Inflammatory macrophage treated with lipopolysaccharide for 4 hours (primary cell): ENCODE measurements around the gene HTRA3.
"Not testable (repeated sequence)": the region's sequence is repeated elsewhere in the genome, so short reads cannot be mapped to it uniquely, and the experiment has no call there.

ENCODE experiments used
- DNase-seq: peaks from one replicate; pipeline ENCODE4 v3.0.0-alpha.2; 2020

Gene HTRA3

DNA sequence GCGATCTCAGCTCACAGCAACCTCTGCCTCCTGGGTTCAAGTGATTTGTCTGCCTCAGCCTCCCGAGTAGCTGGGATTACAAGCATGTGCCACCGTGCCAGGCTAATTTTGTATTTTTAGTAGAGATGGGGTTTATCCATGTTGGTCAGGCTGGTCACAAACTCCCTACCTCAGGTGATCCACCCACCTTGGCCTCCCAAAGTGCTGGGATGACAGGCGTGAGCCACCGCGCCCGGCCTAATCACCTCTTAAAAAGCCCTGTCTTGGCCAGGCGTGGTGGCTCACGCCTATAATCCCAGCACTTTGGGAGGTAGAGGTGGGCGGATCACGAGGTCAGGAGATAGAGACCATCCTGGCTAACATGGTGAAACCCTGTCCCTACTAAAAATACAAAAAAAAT, 79.7 kb downstream of the HTRA3 start:
- not testable (repeated sequence) for DNase-seq

DNA sequence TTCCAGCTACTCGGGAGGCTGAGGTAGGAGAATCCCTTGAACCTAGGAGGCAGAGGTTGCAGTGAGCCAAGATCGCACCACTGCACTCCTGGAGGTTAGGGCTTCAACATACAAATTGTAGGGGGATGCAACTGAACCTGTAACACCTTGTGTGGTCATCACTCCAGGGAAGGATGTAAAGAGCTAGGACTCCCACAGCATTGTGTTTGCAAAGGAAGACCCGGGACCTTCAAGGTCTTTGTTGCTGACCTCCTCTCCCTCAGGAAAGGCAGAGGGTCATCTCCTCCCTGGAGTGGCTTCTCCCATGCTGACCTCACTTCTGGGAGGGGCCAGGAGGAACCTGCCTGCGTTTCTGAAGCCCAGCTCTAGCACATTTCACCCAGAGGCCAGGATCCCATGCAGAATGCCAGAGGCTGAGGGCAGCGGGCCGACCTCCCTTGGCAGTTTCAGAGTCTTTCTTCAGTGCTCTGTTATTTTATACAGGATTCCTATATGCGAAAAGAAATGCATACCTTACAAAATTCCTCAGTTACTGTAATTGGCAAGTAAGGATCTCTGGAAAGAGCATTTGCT, 80.2 kb downstream of the HTRA3 start:
- DNase-seq: no peak

DNA sequence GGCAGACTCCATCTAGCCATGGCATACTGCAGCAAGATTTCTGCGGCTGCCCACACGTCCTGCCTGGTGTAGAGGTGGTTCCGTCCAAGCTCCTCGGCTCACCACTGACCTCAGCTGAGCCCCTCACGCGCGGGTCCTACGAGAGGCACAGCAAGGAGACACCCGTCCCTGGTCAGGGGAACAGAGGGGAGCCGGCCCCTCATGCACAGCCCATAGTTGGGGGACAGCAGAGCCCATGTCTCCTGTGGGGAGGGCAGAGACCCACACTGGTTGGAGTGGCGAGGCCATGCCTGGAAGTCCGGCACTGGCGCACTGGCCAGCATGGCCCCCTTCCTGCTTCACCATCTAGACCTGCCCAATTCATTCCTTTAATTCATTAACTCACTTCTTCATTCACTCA, 80.8 kb downstream of the HTRA3 start:
- no peak for DNase-seq

DNA sequence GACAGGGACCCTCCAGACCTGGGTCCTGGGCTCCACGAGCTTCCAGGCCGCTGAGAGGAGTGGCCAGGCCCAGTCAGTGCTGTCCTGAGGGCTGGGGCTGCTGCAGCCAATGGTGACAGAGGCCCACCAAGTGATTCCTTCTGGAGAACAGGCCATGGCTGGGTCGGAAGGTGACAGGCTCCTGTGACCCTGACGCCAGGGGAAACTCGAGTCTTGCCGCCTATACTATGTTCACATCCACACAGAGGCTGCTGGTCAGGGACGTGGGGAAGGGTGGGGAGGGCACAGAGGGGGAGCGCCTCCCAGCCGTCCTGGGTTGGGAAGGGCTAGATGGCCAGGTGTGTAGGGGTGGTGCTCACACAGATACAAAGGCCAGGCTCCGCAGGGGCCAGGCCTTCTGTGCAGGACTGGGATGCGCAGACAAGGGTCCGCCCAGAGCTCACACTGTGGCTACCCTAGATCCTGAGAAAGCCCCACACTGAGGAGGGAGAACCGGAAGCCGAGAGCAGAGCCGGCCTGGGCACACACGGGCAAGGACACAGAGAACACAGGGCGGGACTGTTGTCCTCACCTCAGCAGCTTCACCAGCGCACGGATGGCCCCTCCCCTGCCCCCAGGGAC, 81.4 kb downstream of the HTRA3 start:
- DNase-seq: no peak

DNA sequence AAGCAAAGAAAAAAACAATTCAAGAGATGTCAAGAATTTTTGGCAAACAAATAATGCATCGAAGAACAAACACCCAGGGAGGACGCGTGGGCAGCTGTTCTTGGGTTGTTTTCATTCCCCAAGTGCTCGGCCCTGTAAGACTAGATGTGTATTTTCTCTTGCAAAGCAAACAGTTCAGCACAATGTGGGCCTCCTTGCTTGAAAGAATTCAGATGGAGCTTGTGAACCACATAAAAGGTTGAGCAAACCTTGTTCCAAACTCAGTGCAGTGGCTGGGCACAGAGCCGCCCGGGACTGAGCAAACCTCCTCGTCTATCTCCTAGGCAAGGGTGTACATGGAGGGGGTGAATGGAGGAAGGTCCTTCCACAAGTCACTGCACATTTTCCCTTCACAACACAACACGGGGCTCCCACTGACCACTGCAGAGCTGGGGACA, 82.4 kb downstream of the HTRA3 start:
- DNase-seq: no peak

DNA sequence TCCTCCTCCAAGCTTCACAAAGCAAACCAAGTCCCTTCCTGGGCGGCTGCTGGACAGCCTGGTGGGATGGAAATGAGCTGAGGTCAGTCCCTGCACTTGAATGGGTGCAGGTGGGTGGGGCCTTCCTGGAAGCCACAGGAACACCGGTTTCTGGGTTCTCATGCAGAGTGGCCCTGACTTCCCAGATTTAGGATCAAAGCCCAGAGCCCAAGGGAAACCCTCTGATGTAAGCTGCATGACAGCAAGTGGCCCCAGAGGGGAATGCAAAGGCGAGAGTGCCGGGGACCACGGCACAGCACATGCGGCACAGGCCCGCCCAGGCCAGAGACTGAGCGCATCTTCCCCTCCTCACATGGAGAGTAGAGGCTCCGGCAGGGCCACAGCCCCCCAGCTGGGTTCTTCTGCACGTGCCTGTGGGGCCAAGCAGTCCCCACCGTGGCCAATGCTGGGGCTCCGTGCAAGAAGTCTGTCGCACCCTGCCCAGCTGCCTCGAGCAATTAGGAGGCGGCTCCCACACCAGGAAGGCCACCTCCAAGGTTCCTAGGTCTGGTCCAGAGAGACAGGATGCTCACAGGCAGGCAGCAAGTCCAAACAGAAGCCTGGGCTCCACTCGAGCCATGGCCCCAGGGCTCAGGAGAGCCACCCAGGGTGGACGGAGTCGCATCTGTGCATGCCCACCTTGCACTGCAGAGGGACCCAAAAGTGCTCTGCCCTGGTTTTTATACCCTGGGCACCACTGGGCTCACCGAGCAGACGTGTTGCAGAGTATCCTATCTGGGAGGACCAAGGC, 83.0 kb downstream of the HTRA3 start:
- DNase-seq: no peak

DNA sequence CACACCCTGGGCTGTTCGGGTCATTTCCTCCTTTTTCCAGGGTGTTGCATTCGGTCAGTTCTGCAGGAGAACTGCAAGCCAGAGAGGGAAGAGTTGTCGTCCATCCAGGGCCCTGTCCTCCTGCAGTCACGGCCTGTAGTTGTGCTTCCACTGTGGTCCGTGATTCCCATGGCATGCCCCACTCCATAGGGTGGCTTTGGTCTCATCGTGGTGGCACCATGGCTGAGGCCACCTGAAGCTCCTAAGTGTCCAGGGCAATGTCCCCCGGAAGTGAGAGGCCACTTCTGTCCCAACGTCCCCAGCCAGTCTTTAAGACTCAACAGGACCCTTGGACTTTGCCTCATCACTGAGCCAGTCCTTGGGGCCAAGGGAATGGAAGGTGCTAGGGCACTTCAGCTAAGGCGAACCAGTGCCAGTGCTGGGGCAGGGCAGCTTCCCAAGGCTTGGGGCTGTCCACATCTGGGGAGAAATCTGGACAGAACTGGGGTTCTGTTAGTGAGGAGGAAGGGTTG, 83.7 kb downstream of the HTRA3 start:
- DNase-seq: no peak

DNA sequence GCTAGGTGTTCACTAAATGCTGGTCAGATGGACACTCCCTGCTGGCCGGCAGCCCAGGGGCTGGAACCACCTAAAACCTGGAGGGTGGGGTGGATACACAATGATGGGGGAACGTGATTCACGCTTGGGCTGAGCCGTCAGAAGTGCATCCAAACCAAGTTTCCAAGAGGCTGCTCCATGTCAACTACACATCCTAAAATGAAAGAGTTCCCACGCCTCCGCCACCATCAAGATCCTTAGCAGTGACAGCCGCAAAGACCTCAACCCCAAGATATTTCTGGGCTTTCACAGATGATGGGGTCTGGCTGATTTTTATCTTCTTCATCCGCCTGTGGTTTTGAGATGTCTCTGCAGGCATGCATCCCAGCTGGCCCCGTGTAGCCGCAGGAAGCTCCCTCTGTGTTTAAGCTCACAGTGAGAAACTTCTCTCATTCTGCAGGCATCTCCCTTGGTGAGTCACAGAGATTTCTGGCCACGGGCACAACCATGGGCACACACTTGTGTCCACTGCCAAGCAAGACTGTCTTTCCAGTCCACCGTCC, 84.4 kb downstream of the HTRA3 start:
- DNase-seq: no peak

DNA sequence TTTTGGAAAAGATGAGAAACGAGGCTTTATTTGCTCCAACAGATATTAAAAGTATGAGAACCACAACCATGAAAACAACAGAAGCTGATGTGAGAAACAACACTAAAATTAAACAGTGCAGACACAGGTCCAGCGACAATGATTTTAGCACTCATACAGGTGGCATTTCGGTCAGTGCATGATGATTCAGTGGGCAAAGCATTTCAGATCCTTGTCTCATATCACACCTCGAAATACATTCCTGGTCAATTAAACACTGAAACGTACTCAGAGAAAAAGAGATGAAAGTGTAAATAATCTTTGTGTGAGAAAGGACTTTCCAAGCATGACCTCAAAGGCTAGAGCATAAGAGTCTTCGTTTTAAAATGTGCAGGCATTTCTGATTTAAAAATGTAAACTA, 85.8 kb downstream of the HTRA3 start:
- DNase-seq: no peak

DNA sequence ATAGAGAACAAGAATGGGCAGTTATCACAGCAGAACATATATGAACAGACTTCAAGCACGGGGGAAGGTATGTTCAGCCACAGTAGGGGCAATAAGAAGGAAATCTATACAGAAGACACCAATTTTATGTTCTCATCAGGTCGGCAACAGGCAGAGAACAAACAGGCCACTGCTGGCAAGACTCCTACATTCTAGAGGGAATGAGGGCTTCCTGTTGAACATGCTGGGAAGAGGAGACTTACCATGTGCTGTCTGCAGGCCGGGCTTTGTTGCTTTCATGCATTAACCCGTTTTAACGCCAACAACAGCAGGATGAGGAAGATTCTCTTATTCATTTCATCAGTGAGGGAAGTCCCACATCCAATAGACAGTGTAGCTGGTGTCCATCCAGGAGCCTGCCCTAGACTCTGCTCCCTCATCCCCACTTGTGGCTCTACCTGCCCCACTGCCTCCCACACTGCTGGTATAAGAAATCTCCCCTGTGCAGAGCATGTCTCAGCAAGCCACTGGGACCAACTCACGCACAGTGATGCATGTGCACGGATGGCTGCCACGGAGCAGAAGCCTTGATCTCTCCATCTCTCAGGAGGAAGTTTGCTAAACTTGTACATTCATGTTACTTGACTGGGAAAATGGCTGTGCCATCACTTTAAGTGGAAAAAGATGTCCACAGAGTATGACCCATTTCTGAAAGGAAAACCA, 86.5 kb downstream of the HTRA3 start:
- no peak for DNase-seq
